Ishikawa (cell line): ENCODE results near the gene PPP4R1.

Source experiments
- CEBPB ChIP-seq: IDR thresholded peaks from 2 replicates; pipeline ENCODE4 v1.6.1; 2012
- CREB1 ChIP-seq: IDR thresholded peaks from 2 replicates; pipeline ENCODE4 v1.6.1; 2012; ENCODE audit warnings: low read depth
- EGR1 ChIP-seq: IDR thresholded peaks from 2 replicates; pipeline ENCODE4 v1.6.1; 2012
- EP300 ChIP-seq: IDR thresholded peaks from 2 replicates; pipeline ENCODE4 v1.6.1; 2012; ENCODE audit warnings: borderline replicate concordance
- FOXM1 ChIP-seq: IDR thresholded peaks from 2 replicates; pipeline ENCODE4 v1.6.1; 2012; ENCODE audit warnings: low read depth, borderline replicate concordance
- MAX ChIP-seq: IDR thresholded peaks from 2 replicates; pipeline ENCODE4 v1.6.1; 2012
- NFIC ChIP-seq: IDR thresholded peaks from 2 replicates; pipeline ENCODE4 v1.6.1; 2012
- RAD21 ChIP-seq: IDR thresholded peaks from 2 replicates; pipeline ENCODE4 v1.6.1; 2012; ENCODE audit warnings: low read depth
- REST ChIP-seq: IDR thresholded peaks from 2 replicates; pipeline ENCODE4 v1.6.1; 2012; ENCODE audit warnings: low read depth, mild to moderate bottlenecking
- TAF1 ChIP-seq: IDR thresholded peaks from 2 replicates; pipeline ENCODE4 v1.6.1; 2012; ENCODE audit warnings: low read depth, mild to moderate bottlenecking
- TCF12 ChIP-seq: IDR thresholded peaks from 2 replicates; pipeline ENCODE4 v1.6.1; 2012; ENCODE audit warnings: low read depth
- TEAD4 ChIP-seq: IDR thresholded peaks from 2 replicates; pipeline ENCODE4 v1.6.1; 2012
- USF1 ChIP-seq: IDR thresholded peaks from 2 replicates; pipeline ENCODE4 v1.6.1; 2012
- YY1 ChIP-seq: IDR thresholded peaks from 2 replicates; pipeline ENCODE4 v1.6.1; 2012; ENCODE audit warnings: low read depth
- ZBTB7A ChIP-seq: IDR thresholded peaks from 2 replicates; pipeline ENCODE4 v1.6.1; 2012; ENCODE audit warnings: low read depth

The PPP4R1 gene

GRCh38 chr18:9631814-9632496 lies 17.6 kb upstream of the PPP4R1 start:
- TF ChIP-seq MAX = no peak
- TF ChIP-seq USF1 = no peak
- no peak for TF ChIP-seq FOXM1

GRCh38 chr18:9630444-9630843 lies 16.1 kb upstream of the PPP4R1 start:
- TF ChIP-seq FOXM1 (no peak), EGR1 (no peak), TEAD4 (no peak), ZBTB7A (no peak), TAF1 (no peak), RAD21 (no peak), MAX (no peak), CEBPB (no peak), YY1 (no peak), USF1 (no peak), CREB1 (no peak), REST (no peak), EP300 (no peak), TCF12 (no peak), NFIC (no peak)

GRCh38 chr18:9629709-9630108 lies 15.3 kb upstream of the PPP4R1 start:
- TF ChIP-seq EGR1 (no peak), TEAD4 (no peak), FOXM1 (no peak), EP300 (no peak), CREB1 (no peak), ZBTB7A (no peak), TCF12 (no peak), USF1 (no peak), MAX (no peak), TAF1 (no peak), NFIC (no peak), RAD21 (no peak), YY1 (no peak), CEBPB (no peak), REST (no peak)

GRCh38 chr18:9628984-9629383 lies 14.6 kb upstream of the PPP4R1 start:
- no peak for TF ChIP-seq CREB1
- no peak for TF ChIP-seq EP300
- no peak for TF ChIP-seq EGR1
- TF ChIP-seq ZBTB7A = no peak
- no peak for TF ChIP-seq TAF1
- no peak for TF ChIP-seq TCF12
- no peak for TF ChIP-seq REST
- no peak for TF ChIP-seq MAX
- no peak for TF ChIP-seq TEAD4
